Skeletal muscle satellite cell (primary cell): ENCODE data around the gene TSHZ3.

Source experiments
- H3K27me3 ChIP-seq: 2 replicates; pipeline ENCODE4 v1.7.0; 2013; ENCODE audit warnings: low read length; ENCODE audit not compliant: control insufficient read depth, insufficient read depth
- H3K36me3 ChIP-seq: 2 replicates; pipeline ENCODE4 v1.7.0; 2013; ENCODE audit warnings: mild to moderate bottlenecking, control low read depth, low read length; ENCODE audit not compliant: insufficient read depth
- H3K4me1 ChIP-seq: 2 replicates; pipeline ENCODE4 v1.7.0; 2013; ENCODE audit warnings: low read length; ENCODE audit not compliant: control insufficient read depth, insufficient read depth
- H3K4me2 ChIP-seq: 2 replicates; pipeline ENCODE4 v1.7.0; 2013; ENCODE audit warnings: mild to moderate bottlenecking, low read length
- H3K4me3 ChIP-seq: 2 replicates; pipeline ENCODE4 v1.7.0; 2013; ENCODE audit warnings: low read length
- H3K9ac ChIP-seq: 2 replicates; pipeline ENCODE4 v1.7.0; 2013; ENCODE audit warnings: mild to moderate bottlenecking, low read depth, low read length, moderate library complexity
- H3K9me3 ChIP-seq: replicated peaks from 2 replicates; pipeline ENCODE4 v1.7.0; 2013; ENCODE audit warnings: mild to moderate bottlenecking, control low read depth, low read length

The TSHZ3 gene

DNA sequence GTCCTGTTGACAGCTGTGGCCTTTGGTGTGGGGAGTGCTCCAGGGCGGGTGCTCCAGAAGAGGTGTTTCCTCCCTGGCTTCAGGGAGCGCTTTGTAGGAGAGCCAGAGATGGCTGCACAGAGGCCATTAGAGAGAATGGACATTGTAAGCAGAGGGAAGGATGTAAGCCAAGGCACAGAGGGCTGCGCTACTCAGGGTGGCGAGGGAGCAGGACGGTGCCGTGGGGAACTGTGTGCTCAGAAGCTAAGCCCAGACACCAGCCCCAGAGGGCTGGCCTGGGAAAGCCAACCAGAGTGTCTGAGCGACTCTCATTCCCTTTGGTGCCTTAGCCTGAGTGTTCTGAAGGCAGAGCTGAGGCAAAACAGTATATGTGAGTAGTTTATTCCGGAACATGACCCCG lies 92.2 kb downstream of the TSHZ3 start:
- Histone ChIP-seq H3K4me1 (peaks cover 44% of the 10 kb centered on the region), H3K4me2 (no peak overlapping the region), H3K27me3 (no peaks in the 10 kb centered on the region), H3K4me3 (no peak overlapping the region), H3K36me3 (no peaks in the 10 kb centered on the region), H3K9ac (no peak overlapping the region), H3K9me3 (no peaks in the 10 kb centered on the region)

DNA sequence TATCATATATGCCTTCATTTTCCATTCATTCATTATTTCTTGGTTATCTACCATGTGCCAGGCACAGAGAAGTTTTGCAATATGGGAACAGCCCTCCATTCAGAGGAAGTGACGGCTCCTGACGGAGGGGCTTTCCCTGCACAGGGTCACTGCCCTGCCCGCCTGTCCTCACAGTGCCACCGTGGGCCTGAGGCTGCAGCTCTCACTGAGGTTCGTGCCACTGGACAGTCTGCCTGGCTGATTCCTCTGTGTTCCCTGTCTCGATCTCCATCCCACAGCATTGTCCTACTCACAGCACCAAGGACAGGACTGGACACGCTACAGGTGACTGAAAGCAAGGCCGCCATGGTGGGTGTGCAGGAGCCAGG lies 92.7 kb downstream of the TSHZ3 start:
- no peaks in the 10 kb centered on the region for H3K27me3 ChIP-seq
- H3K9me3 ChIP-seq = no peaks in the 10 kb centered on the region
- no peak overlapping the region for H3K9ac ChIP-seq
- H3K4me2 ChIP-seq = no peak overlapping the region
- H3K4me1 ChIP-seq = peaks cover 40% of the 10 kb centered on the region
- H3K36me3 ChIP-seq = no peaks in the 10 kb centered on the region
- H3K4me3 ChIP-seq = no peak overlapping the region

GRCh38 chr19:31255831-31256592 lies 93.2 kb downstream of the TSHZ3 start:
- Histone ChIP-seq H3K27me3 (no peaks in the 10 kb centered on the region), H3K4me2 (no peak overlapping the region), H3K4me1 (peaks cover 34% of the 10 kb centered on the region), H3K9ac (no peak overlapping the region), H3K36me3 (no peaks in the 10 kb centered on the region), H3K9me3 (no peaks in the 10 kb centered on the region), H3K4me3 (no peak overlapping the region)

DNA sequence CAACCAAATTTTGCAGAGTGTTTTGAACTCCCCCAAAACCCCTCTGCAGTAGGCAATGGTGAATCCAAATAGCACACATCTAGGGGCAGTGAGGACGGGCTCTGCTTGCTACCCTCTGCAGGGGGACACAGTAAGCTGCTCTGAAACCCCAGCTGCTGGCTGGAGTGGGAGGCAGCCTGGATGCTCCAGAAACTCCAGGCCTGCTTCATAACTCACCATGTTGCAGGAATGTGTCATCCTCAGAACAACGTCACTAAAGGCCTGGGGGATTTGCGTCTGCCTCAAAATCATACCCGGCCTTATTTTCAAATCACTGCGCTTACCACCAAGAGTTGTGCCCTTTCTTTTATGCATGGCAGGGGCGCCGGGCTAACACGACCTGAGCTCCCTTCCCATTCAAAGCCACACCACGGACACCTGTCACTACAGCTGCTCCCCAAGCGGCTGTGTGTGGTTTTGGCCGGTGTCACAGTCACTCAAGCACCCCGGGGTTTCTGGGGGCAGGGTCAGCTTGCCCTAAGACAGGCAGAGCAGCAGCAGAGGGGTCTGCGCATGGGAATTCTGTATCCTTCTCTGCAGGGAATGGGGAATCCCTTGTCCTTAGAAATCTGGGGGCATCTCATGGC lies 93.9 kb downstream of the TSHZ3 start:
- no peak overlapping the region for H3K4me2 ChIP-seq

GRCh38 chr19:31254611-31255010 lies 94.6 kb downstream of the TSHZ3 start:
- H3K4me2 ChIP-seq = peak overlapping the region; percentile 9
- H3K27me3 ChIP-seq = no peaks in the 10 kb centered on the region
- peaks cover 24% of the 10 kb centered on the region for H3K4me1 ChIP-seq
- H3K36me3 ChIP-seq = no peaks in the 10 kb centered on the region
- H3K9ac ChIP-seq = peak overlapping the region; percentile 30
- no peaks in the 10 kb centered on the region for H3K9me3 ChIP-seq
- peak overlapping the region; percentile 29 for H3K4me3 ChIP-seq

More for the DNA sequence above, 93.9 kb downstream of the TSHZ3 start:
- Histone ChIP-seq H3K4me1 (peaks cover 27% of the 10 kb centered on the region), H3K4me3 (no peak overlapping the region), H3K9ac (no peak overlapping the region), H3K36me3 (no peaks in the 10 kb centered on the region), H3K9me3 (no peaks in the 10 kb centered on the region), H3K27me3 (no peaks in the 10 kb centered on the region)

GRCh38 chr19:31254180-31254551 lies 95.1 kb downstream of the TSHZ3 start:
- Histone ChIP-seq H3K36me3 (no peaks in the 10 kb centered on the region), H3K4me2 (peak overlapping the region; percentile 9), H3K9me3 (no peaks in the 10 kb centered on the region), H3K4me3 (peak overlapping the region; percentile 29), H3K27me3 (no peaks in the 10 kb centered on the region), H3K9ac (peak overlapping the region; percentile 30), H3K4me1 (peaks cover 24% of the 10 kb centered on the region)

DNA sequence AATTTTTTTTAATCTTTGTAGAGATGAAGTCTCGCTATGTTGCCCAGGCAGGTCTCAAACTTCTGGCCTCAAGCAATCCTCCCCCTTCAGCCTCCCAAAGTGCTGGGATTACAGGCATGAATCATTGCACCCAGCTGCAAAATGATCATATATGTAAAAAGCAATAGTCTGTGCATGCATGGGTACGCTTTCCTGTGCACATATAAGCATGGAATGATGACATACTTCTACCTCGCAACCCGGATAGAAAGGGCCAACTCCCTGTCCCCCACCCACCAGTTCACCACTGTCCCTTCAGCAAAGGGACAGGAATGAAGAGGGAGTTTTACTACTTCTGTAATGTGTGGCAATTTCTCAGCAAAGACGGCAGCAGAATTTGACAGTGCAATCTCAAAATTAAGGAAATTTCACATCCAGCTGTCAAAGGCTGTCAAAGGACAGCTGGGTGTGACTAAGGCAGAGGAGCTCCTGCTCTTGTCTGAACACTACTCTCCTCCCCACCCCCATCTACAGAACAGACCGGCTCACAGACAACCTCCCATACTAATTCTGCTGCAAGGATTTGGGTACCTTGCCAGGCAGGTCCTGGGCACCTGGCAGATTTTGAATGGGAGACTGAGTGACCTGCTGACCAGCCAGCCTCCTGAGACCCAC lies 95.6 kb downstream of the TSHZ3 start:
- Histone ChIP-seq H3K36me3 (no peaks in the 10 kb centered on the region), H3K9ac (no peak overlapping the region), H3K4me1 (peaks cover 24% of the 10 kb centered on the region), H3K9me3 (no peaks in the 10 kb centered on the region), H3K4me3 (no peak overlapping the region), H3K27me3 (no peaks in the 10 kb centered on the region), H3K4me2 (peak overlapping the region; percentile 9)

- no peaks in the 10 kb centered on the region for H3K36me3 ChIP-seq
- no peak overlapping the region for H3K9ac ChIP-seq
- H3K4me3 ChIP-seq = no peak overlapping the region
- peaks cover 24% of the 10 kb centered on the region for H3K4me1 ChIP-seq
- H3K27me3 ChIP-seq = no peaks in the 10 kb centered on the region
- no peak overlapping the region for H3K4me2 ChIP-seq
- H3K9me3 ChIP-seq = no peaks in the 10 kb centered on the region
Observed at GRCh38 chr19:31252441-31252840, 96.8 kb downstream of the TSHZ3 start.

DNA sequence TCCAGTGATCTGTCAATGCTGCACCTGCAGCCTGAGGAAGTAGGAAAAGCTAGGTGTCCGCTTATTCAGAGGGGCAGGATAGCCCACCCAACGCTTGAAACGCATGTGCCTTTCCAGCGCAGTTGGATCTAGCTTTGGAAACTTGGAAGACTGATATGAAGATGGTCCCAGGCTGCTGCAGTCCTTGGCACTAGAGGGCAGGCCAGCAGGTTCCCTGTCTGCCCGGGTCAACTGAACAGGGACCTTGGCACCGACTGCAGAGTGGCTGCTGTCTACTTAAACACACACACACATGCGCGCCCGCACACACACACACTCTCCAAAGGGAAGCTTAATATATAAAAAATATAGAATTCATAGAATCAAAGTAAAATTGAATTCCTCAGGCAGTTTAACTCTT lies 100.0 kb downstream of the TSHZ3 start:
- H3K36me3 ChIP-seq = no peaks in the 10 kb centered on the region
- no peak overlapping the region for H3K9ac ChIP-seq
- peaks cover 9% of the 10 kb centered on the region for H3K4me1 ChIP-seq
- no peaks in the 10 kb centered on the region for H3K9me3 ChIP-seq
- no peaks in the 10 kb centered on the region for H3K27me3 ChIP-seq
- H3K4me3 ChIP-seq = no peak overlapping the region
- no peak overlapping the region for H3K4me2 ChIP-seq

DNA sequence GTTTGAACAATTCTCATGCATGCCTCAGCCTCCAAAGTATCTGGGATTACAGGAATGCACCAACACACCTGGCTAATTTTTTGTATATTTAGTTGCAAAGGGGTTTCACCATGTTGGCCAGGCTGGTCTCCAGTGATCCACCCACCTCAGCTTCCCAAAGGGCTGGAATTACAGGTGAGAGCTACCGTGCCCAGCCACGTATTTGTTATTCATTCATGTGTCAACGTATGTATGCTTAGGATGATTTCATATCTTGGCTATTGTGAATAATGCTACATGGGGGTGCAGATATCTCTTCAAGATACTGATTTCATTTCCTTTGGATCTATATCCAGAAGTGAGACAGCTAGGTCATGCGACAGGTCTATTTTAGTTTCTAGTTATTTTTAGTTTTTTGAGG lies 113.4 kb downstream of the TSHZ3 start:
- H3K4me2 ChIP-seq = no peak overlapping the region
- H3K4me3 ChIP-seq = no peak overlapping the region
- no peak overlapping the region for H3K9ac ChIP-seq
- H3K4me1 ChIP-seq = peaks cover 16% of the 10 kb centered on the region
- no peaks in the 10 kb centered on the region for H3K27me3 ChIP-seq
- H3K36me3 ChIP-seq = no peaks in the 10 kb centered on the region
- no peaks in the 10 kb centered on the region for H3K9me3 ChIP-seq

DNA sequence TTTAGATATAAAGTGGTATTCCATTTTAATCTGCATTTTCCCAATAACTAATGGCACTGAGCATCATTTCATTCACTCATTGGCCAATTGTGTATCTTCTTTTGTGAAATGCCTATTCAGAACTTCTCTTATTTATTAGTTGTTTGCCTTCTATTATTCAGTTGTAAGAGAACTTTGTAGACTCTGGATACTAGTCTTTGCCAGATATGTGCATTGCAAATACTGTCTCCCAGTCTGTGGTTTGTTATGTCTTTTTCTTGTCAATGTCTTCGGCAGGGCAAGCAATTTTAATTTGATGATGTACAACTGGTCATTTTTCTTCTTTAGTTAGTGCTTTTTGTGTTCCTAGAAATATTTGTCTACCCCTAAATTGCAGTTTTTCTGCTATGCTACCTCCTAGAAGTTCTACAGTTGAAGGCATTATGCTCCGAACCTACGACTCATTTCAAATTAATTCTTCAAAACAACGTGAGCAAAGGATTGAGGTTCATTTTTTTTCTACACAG lies 115.9 kb downstream of the TSHZ3 start:
- Histone ChIP-seq H3K4me3 (no peak overlapping the region), H3K9me3 (no peaks in the 10 kb centered on the region), H3K9ac (peak overlapping the region; percentile 49)

More for the DNA sequence above, 115.9 kb downstream of the TSHZ3 start:
- Histone ChIP-seq H3K4me1 (peaks cover 16% of the 10 kb centered on the region), H3K4me2 (peak overlapping the region; percentile 37), H3K36me3 (no peaks in the 10 kb centered on the region), H3K27me3 (no peaks in the 10 kb centered on the region)
